ENCODE data around the gene ZXDC. TPM values are rescaled to one million over a fixed set of nuclear protein-coding genes. Genes with fewer than 3 reads are reported as not detected.

The ZXDC gene
- total RNA-seq, 1 donor from 2014 or later = 26.1 TPM

- Mint-ChIP-seq H3K27ac (no peak within 1 kb of the TSS), H3K4me3 (ENCODE audit: low read depth) (no peak within 1 kb of the TSS), H3K9me3 (no peaks in the 10 kb centered on the region), H3K4me1 (ENCODE audit: low read depth) (no peaks in the 10 kb centered on the region), H3K27me3 (ENCODE audit: low read depth) (peaks cover under 1% of the 10 kb centered on the region), H3K36me3 (ENCODE audit: low read depth) (no peaks in the 10 kb centered on the region)
- intact Hi-C loops (cut with micrococcal nuclease) = no loop called here
- DNase-seq (ENCODE audit: low spot score) = no peak
Measured at GRCh38 chr3:126517291-126517951, 41.7 kb upstream of the ZXDC start, which contains the start of gene UROC1. TSS of gene UROC1 (minus strand) at chr3:126517773. CDS start at chr3:126517719, 54 bp downstream.

- DNase-seq (ENCODE audit: low spot score) = no peak
- Mint-ChIP-seq H3K4me3 (ENCODE audit: low read depth) (no peak overlapping the region), H3K27ac (no peak overlapping the region), H3K9me3 (no peaks in the 10 kb centered on the region), H3K4me1 (ENCODE audit: low read depth) (no peaks in the 10 kb centered on the region), H3K27me3 (ENCODE audit: low read depth) (no peaks in the 10 kb centered on the region), H3K36me3 (ENCODE audit: low read depth) (no peaks in the 10 kb centered on the region)
- intact Hi-C loops (cut with micrococcal nuclease) = no loop called here
Measured at GRCh38 chr3:126516936-126517290, 41.2 kb upstream of the ZXDC start.

GRCh38 chr3:126516152-126516935, 40.7 kb upstream of the ZXDC start:
- no peak overlapping the region for H3K4me3 Mint-ChIP-seq (ENCODE audit: low read depth)
- no peaks in the 10 kb centered on the region for H3K4me1 Mint-ChIP-seq (ENCODE audit: low read depth)
- no peak overlapping the region for H3K27ac Mint-ChIP-seq
- H3K27me3 Mint-ChIP-seq (ENCODE audit: low read depth) = no peaks in the 10 kb centered on the region
- H3K36me3 Mint-ChIP-seq (ENCODE audit: low read depth) = no peaks in the 10 kb centered on the region
- no peaks in the 10 kb centered on the region for H3K9me3 Mint-ChIP-seq
- DNase-seq (ENCODE audit: low spot score) = no peak
- intact Hi-C loops (cut with micrococcal nuclease) = no loop called here

- no peak for DNase-seq (ENCODE audit: low spot score)
- Mint-ChIP-seq H3K4me3 (ENCODE audit: low read depth) (no peak overlapping the region), H3K4me1 (ENCODE audit: low read depth) (no peaks in the 10 kb centered on the region), H3K9me3 (no peaks in the 10 kb centered on the region), H3K36me3 (ENCODE audit: low read depth) (no peaks in the 10 kb centered on the region), H3K27me3 (ENCODE audit: low read depth) (no peaks in the 10 kb centered on the region), H3K27ac (no peak overlapping the region)
- intact Hi-C loops (cut with micrococcal nuclease) = no loop called here
Measured at GRCh38 chr3:126515066-126515706, 39.5 kb upstream of the ZXDC start.

GRCh38 chr3:126514161-126514560, 38.5 kb upstream of the ZXDC start:
- Mint-ChIP-seq H3K36me3 (ENCODE audit: low read depth) (no peaks in the 10 kb centered on the region), H3K4me1 (ENCODE audit: low read depth) (no peaks in the 10 kb centered on the region), H3K9me3 (no peaks in the 10 kb centered on the region), H3K27ac (no peak overlapping the region), H3K27me3 (ENCODE audit: low read depth) (no peaks in the 10 kb centered on the region), H3K4me3 (ENCODE audit: low read depth) (no peak overlapping the region)
- intact Hi-C loops (cut with micrococcal nuclease) = no loop called here
- DNase-seq (ENCODE audit: low spot score) = no peak

- intact Hi-C loops (cut with micrococcal nuclease) = no loop called here
- H3K27me3 Mint-ChIP-seq (ENCODE audit: low read depth) = no peaks in the 10 kb centered on the region
- no peak overlapping the region for H3K27ac Mint-ChIP-seq
- no peaks in the 10 kb centered on the region for H3K4me1 Mint-ChIP-seq (ENCODE audit: low read depth)
- H3K36me3 Mint-ChIP-seq (ENCODE audit: low read depth) = no peaks in the 10 kb centered on the region
- no peak for DNase-seq (ENCODE audit: low spot score)
- no peak overlapping the region for H3K4me3 Mint-ChIP-seq (ENCODE audit: low read depth)
- H3K9me3 Mint-ChIP-seq = no peaks in the 10 kb centered on the region
Measured at GRCh38 chr3:126512916-126513650, 37.4 kb upstream of the ZXDC start.

GRCh38 chr3:126512026-126512425, 36.3 kb upstream of the ZXDC start:
- Mint-ChIP-seq H3K4me3 (ENCODE audit: low read depth) (no peak overlapping the region), H3K9me3 (no peaks in the 10 kb centered on the region), H3K4me1 (ENCODE audit: low read depth) (no peaks in the 10 kb centered on the region), H3K36me3 (ENCODE audit: low read depth) (no peaks in the 10 kb centered on the region), H3K27ac (no peak overlapping the region), H3K27me3 (ENCODE audit: low read depth) (no peaks in the 10 kb centered on the region)
- no peak for DNase-seq (ENCODE audit: low spot score)
- intact Hi-C loops (cut with micrococcal nuclease) = no loop called here

GRCh38 chr3:126511291-126511690, 35.6 kb upstream of the ZXDC start:
- Mint-ChIP-seq H3K4me3 (ENCODE audit: low read depth) (no peak overlapping the region), H3K27ac (no peak overlapping the region), H3K36me3 (ENCODE audit: low read depth) (no peaks in the 10 kb centered on the region), H3K27me3 (ENCODE audit: low read depth) (no peaks in the 10 kb centered on the region), H3K4me1 (ENCODE audit: low read depth) (no peaks in the 10 kb centered on the region), H3K9me3 (no peaks in the 10 kb centered on the region)
- intact Hi-C loops (cut with micrococcal nuclease) = no loop called here
- DNase-seq (ENCODE audit: low spot score) = no peak

- Mint-ChIP-seq H3K4me3 (ENCODE audit: low read depth) (no peak overlapping the region), H3K9me3 (no peaks in the 10 kb centered on the region), H3K36me3 (ENCODE audit: low read depth) (no peaks in the 10 kb centered on the region), H3K27me3 (ENCODE audit: low read depth) (no peaks in the 10 kb centered on the region), H3K27ac (no peak overlapping the region), H3K4me1 (ENCODE audit: low read depth) (no peaks in the 10 kb centered on the region)
- intact Hi-C loops (cut with micrococcal nuclease) = no loop called here
- DNase-seq (ENCODE audit: low spot score) = no peak
Measured at GRCh38 chr3:126510308-126510910, 34.7 kb upstream of the ZXDC start.

- intact Hi-C loops (cut with micrococcal nuclease) = no loop called here
- Mint-ChIP-seq H3K4me1 (ENCODE audit: low read depth) (no peaks in the 10 kb centered on the region), H3K27ac (no peak overlapping the region), H3K9me3 (no peaks in the 10 kb centered on the region), H3K36me3 (ENCODE audit: low read depth) (no peaks in the 10 kb centered on the region), H3K27me3 (ENCODE audit: low read depth) (no peaks in the 10 kb centered on the region), H3K4me3 (ENCODE audit: low read depth) (no peak overlapping the region)
- no peak for DNase-seq (ENCODE audit: low spot score)
Measured at GRCh38 chr3:126509597-126510307, 34.1 kb upstream of the ZXDC start.

GRCh38 chr3:126508564-126508964, 32.9 kb upstream of the ZXDC start:
- H3K27ac Mint-ChIP-seq = no peak overlapping the region
- no peaks in the 10 kb centered on the region for H3K36me3 Mint-ChIP-seq (ENCODE audit: low read depth)
- intact Hi-C loops (cut with micrococcal nuclease) = no loop called here
- H3K4me3 Mint-ChIP-seq (ENCODE audit: low read depth) = no peak overlapping the region
- H3K27me3 Mint-ChIP-seq (ENCODE audit: low read depth) = no peaks in the 10 kb centered on the region
- no peaks in the 10 kb centered on the region for H3K9me3 Mint-ChIP-seq
- no peaks in the 10 kb centered on the region for H3K4me1 Mint-ChIP-seq (ENCODE audit: low read depth)
- no peak for DNase-seq (ENCODE audit: low spot score)

- Mint-ChIP-seq H3K9me3 (no peaks in the 10 kb centered on the region), H3K4me3 (ENCODE audit: low read depth) (no peak overlapping the region), H3K27ac (no peak overlapping the region), H3K36me3 (ENCODE audit: low read depth) (no peaks in the 10 kb centered on the region), H3K4me1 (ENCODE audit: low read depth) (no peaks in the 10 kb centered on the region), H3K27me3 (ENCODE audit: low read depth) (no peaks in the 10 kb centered on the region)
- no peak for DNase-seq (ENCODE audit: low spot score)
- intact Hi-C loops (cut with micrococcal nuclease) = no loop called here
Measured at GRCh38 chr3:126507886-126508285, 32.2 kb upstream of the ZXDC start.

All from activated T-helper 2 cell treated with anti-CD3 and anti-CD28 coated beads, Interferon-gamma antibody, Interleukin-2, Interleukin-4, amounts not matched to agents 10 μg/mL and 5 μg/mL and 100 μg/mL, durations not matched to agents 14 hours and 24 hours and 36 hours (primary cell).